K562 (cell line): ENCODE data around the gene AFF3.

Source experiments
- ARHGAP35 ChIP-seq: fragments of 450-650 bp; IDR thresholded peaks from 2 replicates; pipeline ENCODE4 v1.6.1; 2018; ENCODE audit not compliant: partially characterized antibody
- CTCF ChIP-seq, 3 experiments: IDR thresholded peaks in 2 of 3; conservative IDR thresholded peaks in 1 of 3; 2 replicates each; pipeline ENCODE4 v1.5.1; 2011 to 2012; ENCODE audit warnings: low read length in 3 of 3, mild to moderate bottlenecking in 3 of 3, control low read depth in 2 of 3, improper control_type of control experiment in 1 of 3, inconsistent platforms in 1 of 3, low read depth in 1 of 3, mixed read lengths in 1 of 3, moderate library complexity in 1 of 3; ENCODE audit not compliant: insufficient read depth in 2 of 3
- EZH2 ChIP-seq: IDR thresholded peaks from 2 replicates; pipeline ENCODE4 v1.6.1; 2012; ENCODE audit warnings: low read depth, mild to moderate bottlenecking, inconsistent platforms, low read length, borderline replicate concordance
- GMEB1 ChIP-seq: fragments of 250-450 bp; sonication (Bioruptor Pico); IDR thresholded peaks from 2 replicates; pipeline ENCODE4 v1.4.0; 2020; ENCODE audit warnings: mild to moderate bottlenecking
- HDAC1 ChIP-seq, 2 experiments: fragments of 450-650 bp; IDR thresholded peaks; 2 replicates each; pipeline ENCODE4 v1.6.1; 2016 to 2017; ENCODE audit warnings: inconsistent platforms in 1 of 2, mild to moderate bottlenecking in 1 of 2, moderate library complexity in 1 of 2
- MCM3 ChIP-seq: fragments of 450-650 bp; IDR thresholded peaks from 2 replicates; pipeline ENCODE4 v1.6.1; 2016
- POLR2AphosphoS5 ChIP-seq: IDR thresholded peaks from 2 replicates; pipeline ENCODE4 v1.6.1; 2011; ENCODE audit warnings: mild to moderate bottlenecking, low read depth, low read length, moderate library complexity; ENCODE audit not compliant: control insufficient read depth, insufficient read depth
- SIRT6 ChIP-seq: IDR thresholded peaks from one replicate; pipeline ENCODE4 v1.6.1; 2012; ENCODE audit warnings: low read depth, mild to moderate bottlenecking, control low read depth, inconsistent platforms, low read length, moderate library complexity
- SIX5 ChIP-seq, 2 experiments: IDR thresholded peaks; 2 replicates each; pipeline ENCODE4 v1.6.1; 2011; ENCODE audit warnings: low read length in 2 of 2, borderline replicate concordance in 1 of 2, low read depth in 1 of 2, mild to moderate bottlenecking in 1 of 2, moderate library complexity in 1 of 2; ENCODE audit not compliant: insufficient read depth in 1 of 2
- SMAD1 ChIP-seq: fragments of 150-350 bp; IDR thresholded peaks from 2 replicates; pipeline ENCODE4 v1.6.1; 2014; ENCODE audit warnings: low read length, low read depth; ENCODE audit not compliant: partially characterized antibody
- TOE1 ChIP-seq, 2 experiments: fragments of 450-650 bp in 1 of 2; sonication (generic) in 1 of 2; formaldehyde crosslinking in 1 of 2; IDR thresholded peaks; 2 replicates each; pipeline versions ENCODE4 v1.7.1 to v1.8.0; 2016 to 2022; ENCODE audit warnings: borderline replicate concordance in 2 of 2, mild to moderate bottlenecking in 2 of 2, antibody characterized with exemption in 1 of 2, inconsistent platforms in 1 of 2, low read depth in 1 of 2, missing genetic modification reagents in 1 of 2, moderate library complexity in 1 of 2
- USF1 ChIP-seq: sonication (generic); formaldehyde crosslinking; IDR thresholded peaks from 2 replicates; pipeline ENCODE4 v1.9.0; 2022; ENCODE audit warnings: mild to moderate bottlenecking, missing genetic modification reagents
- ZNF121 ChIP-seq: sonication (generic); formaldehyde crosslinking; conservative IDR thresholded peaks from 2 replicates; pipeline ENCODE4 v1.8.0; 2022; ENCODE audit warnings: missing genetic modification reagents

GRCh38 chr2:99648178-99648844 lies 494.1 kb downstream of the AFF3 start:
- TF ChIP-seq EZH2 (no peak), SIRT6 (no peak), ZNF121 (CRISPR knock-in tag) (no peak), CTCF (IDR thresholded peaks at IDR 0.05 in 2 of 3, conservative IDR thresholded peaks at IDR 0.05 in 1 of 3; ENCODE audit: insufficient read depth in 2 of 3, low read depth in 1 of 3, low read length in 3 of 3) (no peak), GMEB1 (CRISPR knock-in tag) (no peak), MCM3 (no peak), TOE1 (IDR thresholded peaks at IDR 0.05; ENCODE audit: borderline replicate concordance) (no peak), TOE1 (CRISPR knock-in tag; IDR thresholded peaks at IDR 0.05; ENCODE audit: borderline replicate concordance, low read depth) (no peak), SMAD1 (no peak), SIX5 (IDR thresholded peaks at IDR 0.05; ENCODE audit: borderline replicate concordance in 1 of 2, insufficient read depth in 1 of 2, low read depth in 1 of 2, low read length in 2 of 2) (no peak), HDAC1 (IDR thresholded peaks at IDR 0.05) (no peak), POLR2AphosphoS5 (no peak), ARHGAP35 (no peak), USF1 (CRISPR knock-in tag) (no peak)
